GM18505 (cell line): ENCODE results near the gene SPDL1.
A peak's percentile ranks its signal among the peaks of the same experiment; 100 is the strongest.

Experiments used
- ATAC-seq: cut with Tn5 transposase; IDR thresholded peaks from one replicate; pipeline ENCODE4 v1.9.1; 2021; ENCODE audit not compliant: unreplicated experiment
- POLR2A ChIP-seq: IDR thresholded peaks from 4 replicates; pipeline ENCODE4 v1.6.1; 2011; ENCODE audit warnings: borderline replicate concordance; ENCODE audit not compliant: insufficient read depth, insufficient read length; ENCODE audit errors: extremely low read depth

SPDL1 gene

GRCh38 chr5:169583424-169584220 is at the start of gene SPDL1:
SPDL1 (plus strand) TSS chr5:169583773; CDS start chr5:169588417, 4,644 bp downstream.
- peak; percentile 93 for ATAC-seq
- peak; percentile 92 for TF ChIP-seq POLR2A

GRCh38 chr5:169534311-169534880 is 49.2 kb upstream of the SPDL1 start:
- ATAC-seq: no peak
- no peak for TF ChIP-seq POLR2A

GRCh38 chr5:169534939-169535338 is 48.6 kb upstream of the SPDL1 start:
- TF ChIP-seq POLR2A: no peak
- no peak for ATAC-seq

GRCh38 chr5:169538944-169539343 is 44.6 kb upstream of the SPDL1 start:
- ATAC-seq: no peak
- no peak for TF ChIP-seq POLR2A

- TF ChIP-seq POLR2A: no peak
- ATAC-seq: no peak
Measured at GRCh38 chr5:169542811-169543210, 40.8 kb upstream of the SPDL1 start.

- no peak for TF ChIP-seq POLR2A
- no peak for ATAC-seq
Measured at GRCh38 chr5:169544264-169544950, 39.2 kb upstream of the SPDL1 start.

GRCh38 chr5:169545762-169546161 is 37.8 kb upstream of the SPDL1 start:
- no peak for ATAC-seq
- TF ChIP-seq POLR2A: no peak

- ATAC-seq: no peak
- no peak for TF ChIP-seq POLR2A
Measured at GRCh38 chr5:169546346-169546745, 37.2 kb upstream of the SPDL1 start.

GRCh38 chr5:169547508-169547907 is 36.1 kb upstream of the SPDL1 start:
- ATAC-seq: no peak
- TF ChIP-seq POLR2A: no peak

- ATAC-seq: no peak
- no peak for TF ChIP-seq POLR2A
Measured at GRCh38 chr5:169548315-169548714, 35.3 kb upstream of the SPDL1 start.

- ATAC-seq: no peak
- TF ChIP-seq POLR2A: no peak
Measured at GRCh38 chr5:169549453-169550100, 34.0 kb upstream of the SPDL1 start.

- TF ChIP-seq POLR2A: no peak
- ATAC-seq: no peak
Measured at GRCh38 chr5:169550227-169550626, 33.3 kb upstream of the SPDL1 start.

- no peak for ATAC-seq
- TF ChIP-seq POLR2A: no peak
Measured at GRCh38 chr5:169551146-169551545, 32.4 kb upstream of the SPDL1 start.
